ENCODE measurements around the gene GID8.

GRCh38 chr20:62898970-62899632 lies 38.8 kb upstream of the GID8 start:
- TF ChIP-seq CTCF (IDR thresholded peaks at IDR 0.05) (no peak), POLR2A (IDR thresholded peaks at IDR 0.05) (no peak)
